ENCODE results near the gene MMP20. TPM values are rescaled to one million over a fixed set of nuclear protein-coding genes. Genes with fewer than 3 reads are reported as not detected.

The MMP20 gene
- total RNA-seq, 1 experiment from 2014 or later, result not detected

DNA sequence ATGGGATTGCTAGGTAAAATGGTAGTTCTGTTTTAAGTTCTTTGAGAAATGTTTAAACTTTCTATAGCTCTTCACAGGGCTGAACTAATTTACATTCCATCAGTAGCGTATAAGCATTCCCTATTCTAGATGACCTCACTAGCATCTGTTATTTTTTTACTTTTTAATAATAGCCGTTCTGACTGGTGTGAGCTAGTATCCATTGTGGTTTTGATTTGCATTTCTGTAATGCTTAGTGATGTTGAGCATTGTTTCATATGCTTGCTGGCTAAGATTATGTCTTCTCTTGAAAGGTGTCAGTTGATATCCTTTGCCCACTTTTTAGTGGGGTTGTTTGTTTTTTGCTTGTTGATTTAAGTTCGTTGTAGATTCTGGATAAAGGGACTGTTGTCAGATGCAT is 44.5 kb upstream of the MMP20 start (continued):
- TF ChIP-seq, protein P1, sequence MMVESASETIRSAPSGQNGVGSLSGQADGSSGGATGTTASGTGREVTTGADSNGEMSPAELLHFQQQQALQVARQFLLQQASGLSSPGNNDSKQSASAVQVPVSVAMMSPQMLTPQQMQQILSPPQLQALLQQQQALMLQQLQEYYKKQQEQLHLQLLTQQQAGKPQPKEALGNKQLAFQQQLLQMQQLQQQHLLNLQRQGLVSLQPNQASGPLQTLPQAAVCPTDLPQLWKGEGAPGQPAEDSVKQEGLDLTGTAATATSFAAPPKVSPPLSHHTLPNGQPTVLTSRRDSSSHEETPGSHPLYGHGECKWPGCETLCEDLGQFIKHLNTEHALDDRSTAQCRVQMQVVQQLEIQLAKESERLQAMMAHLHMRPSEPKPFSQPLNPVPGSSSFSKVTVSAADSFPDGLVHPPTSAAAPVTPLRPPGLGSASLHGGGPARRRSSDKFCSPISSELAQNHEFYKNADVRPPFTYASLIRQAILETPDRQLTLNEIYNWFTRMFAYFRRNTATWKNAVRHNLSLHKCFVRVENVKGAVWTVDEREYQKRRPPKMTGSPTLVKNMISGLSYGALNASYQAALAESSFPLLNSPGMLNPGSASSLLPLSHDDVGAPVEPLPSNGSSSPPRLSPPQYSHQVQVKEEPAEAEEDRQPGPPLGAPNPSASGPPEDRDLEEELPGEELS (CRISPR knock-in tag; IDR thresholded peaks at IDR 0.05), result no peak
- no peak for TF ChIP-seq HMGA2 (CRISPR knock-in tag; IDR thresholded peaks at IDR 0.05)
- TF ChIP-seq ZNF219 (CRISPR knock-in tag; IDR thresholded peaks at IDR 0.05; ENCODE audit: borderline replicate concordance), result no peak
- TF ChIP-seq TCF7 (CRISPR knock-in tag; IDR thresholded peaks at IDR 0.05; ENCODE audit: low read depth), result no peak

DNA sequence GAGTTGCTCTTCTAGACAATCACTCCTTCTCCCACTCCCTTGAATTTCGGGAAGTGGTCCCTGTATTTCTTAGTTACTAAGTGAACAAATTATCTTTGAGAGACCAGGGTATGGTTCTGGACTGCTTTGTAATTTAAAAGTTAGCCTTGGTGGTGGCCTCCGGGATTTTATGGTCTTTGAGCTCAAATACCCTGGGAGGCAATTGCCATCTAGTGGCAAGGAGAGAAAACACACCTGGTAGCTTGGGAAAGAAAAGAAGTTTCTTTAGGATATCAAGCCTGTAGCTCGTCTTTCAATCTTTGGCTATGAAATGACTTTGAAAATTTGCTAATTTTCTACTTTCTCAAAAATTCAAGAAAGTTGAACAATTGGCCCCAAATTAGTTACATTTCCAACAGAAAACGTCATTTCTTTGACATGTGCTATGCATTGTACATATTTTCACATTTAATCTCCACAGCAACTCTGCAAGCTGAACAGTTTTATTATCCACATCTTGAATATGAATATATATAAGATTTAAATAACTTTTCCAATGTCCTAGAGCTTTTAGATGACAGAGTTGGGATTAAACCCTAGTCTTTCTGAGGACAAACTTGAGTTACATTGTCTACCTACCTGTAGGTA is 41.3 kb upstream of the MMP20 start:
- H3K9me3 Mint-ChIP-seq, result no peaks in the 10 kb centered on the region
- no peak overlapping the region for H3K4me3 Mint-ChIP-seq
- H3K4me1 Mint-ChIP-seq, result peaks cover 14% of the 10 kb centered on the region
- no peaks in the 10 kb centered on the region for H3K27me3 Mint-ChIP-seq (ENCODE audit: low read depth)
- POLR2A ChIA-PET, result interaction anchor here (1.2 kb wide), 1 partner anchor 53 kb away, joined by 4 read pairs; no protein-coding TSS in a partner anchor
- CTCF ChIA-PET, result interaction anchor here (0.6 to 3.0 kb wide), 61 partner anchors 9 to 1238 kb away, joined by 3 to 78 read pairs (median 4); partner anchors contain the start of genes MMP10 and MMP20
- TF ChIP-seq, protein P2, sequence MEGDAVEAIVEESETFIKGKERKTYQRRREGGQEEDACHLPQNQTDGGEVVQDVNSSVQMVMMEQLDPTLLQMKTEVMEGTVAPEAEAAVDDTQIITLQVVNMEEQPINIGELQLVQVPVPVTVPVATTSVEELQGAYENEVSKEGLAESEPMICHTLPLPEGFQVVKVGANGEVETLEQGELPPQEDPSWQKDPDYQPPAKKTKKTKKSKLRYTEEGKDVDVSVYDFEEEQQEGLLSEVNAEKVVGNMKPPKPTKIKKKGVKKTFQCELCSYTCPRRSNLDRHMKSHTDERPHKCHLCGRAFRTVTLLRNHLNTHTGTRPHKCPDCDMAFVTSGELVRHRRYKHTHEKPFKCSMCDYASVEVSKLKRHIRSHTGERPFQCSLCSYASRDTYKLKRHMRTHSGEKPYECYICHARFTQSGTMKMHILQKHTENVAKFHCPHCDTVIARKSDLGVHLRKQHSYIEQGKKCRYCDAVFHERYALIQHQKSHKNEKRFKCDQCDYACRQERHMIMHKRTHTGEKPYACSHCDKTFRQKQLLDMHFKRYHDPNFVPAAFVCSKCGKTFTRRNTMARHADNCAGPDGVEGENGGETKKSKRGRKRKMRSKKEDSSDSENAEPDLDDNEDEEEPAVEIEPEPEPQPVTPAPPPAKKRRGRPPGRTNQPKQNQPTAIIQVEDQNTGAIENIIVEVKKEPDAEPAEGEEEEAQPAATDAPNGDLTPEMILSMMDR (IDR thresholded peaks at IDR 0.05), result peak; percentile 54
- no peak for TF ChIP-seq CREM (CRISPR knock-in tag; IDR thresholded peaks at IDR 0.05)
- no peak overlapping the region for H3K27ac Mint-ChIP-seq
- H3K36me3 Mint-ChIP-seq, result no peaks in the 10 kb centered on the region
- ATAC-seq (peak; percentile 74), DNase-seq (ENCODE audit: low spot score) (no peak)

DNA sequence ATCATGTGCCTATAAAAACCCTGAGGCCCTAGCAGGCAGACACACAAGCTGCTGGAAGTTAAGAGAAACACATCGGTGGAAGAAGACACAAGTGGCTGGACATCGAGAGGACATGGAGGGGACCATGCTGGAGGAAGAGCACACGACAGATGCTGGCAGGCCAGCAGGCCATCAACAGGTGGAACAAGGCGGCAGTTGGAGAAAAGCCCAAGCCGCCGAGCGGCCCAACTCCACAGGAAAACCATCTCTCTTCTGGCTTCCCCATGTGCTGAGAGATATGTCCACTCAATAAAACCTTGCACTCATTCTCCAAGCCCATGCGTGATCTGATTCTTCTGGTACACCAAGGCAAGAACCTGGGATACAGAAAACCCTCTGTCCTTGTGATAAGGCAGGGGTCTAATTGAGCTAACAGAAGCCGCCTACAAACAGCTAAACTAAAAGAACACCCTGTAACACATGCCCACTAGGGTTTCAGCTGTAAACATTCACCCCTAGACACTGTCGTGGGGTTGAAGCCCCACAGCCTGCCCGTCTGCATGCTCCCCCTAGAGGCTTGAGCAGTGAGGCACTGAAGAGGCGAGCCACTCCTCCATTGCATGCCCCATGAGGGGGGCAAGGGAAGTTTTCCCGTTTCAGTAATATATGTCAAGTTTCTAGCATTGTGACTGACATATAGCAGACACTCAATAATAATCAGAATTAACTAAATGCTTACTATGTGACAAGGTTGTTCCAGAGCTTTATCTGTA is 39.0 kb upstream of the MMP20 start:
- no peaks in the 10 kb centered on the region for H3K27me3 Mint-ChIP-seq (ENCODE audit: low read depth)
- H3K36me3 Mint-ChIP-seq, result no peaks in the 10 kb centered on the region
- ATAC-seq, result peak; percentile 91
- peak; percentile 47 for DNase-seq (ENCODE audit: low spot score)
- no peak overlapping the region for H3K27ac Mint-ChIP-seq
- TF ChIP-seq, protein P2 (IDR thresholded peaks at IDR 0.05), result peak; percentile 27; the same call in 1 of the 2 replicates
- TF ChIP-seq, protein P3, sequence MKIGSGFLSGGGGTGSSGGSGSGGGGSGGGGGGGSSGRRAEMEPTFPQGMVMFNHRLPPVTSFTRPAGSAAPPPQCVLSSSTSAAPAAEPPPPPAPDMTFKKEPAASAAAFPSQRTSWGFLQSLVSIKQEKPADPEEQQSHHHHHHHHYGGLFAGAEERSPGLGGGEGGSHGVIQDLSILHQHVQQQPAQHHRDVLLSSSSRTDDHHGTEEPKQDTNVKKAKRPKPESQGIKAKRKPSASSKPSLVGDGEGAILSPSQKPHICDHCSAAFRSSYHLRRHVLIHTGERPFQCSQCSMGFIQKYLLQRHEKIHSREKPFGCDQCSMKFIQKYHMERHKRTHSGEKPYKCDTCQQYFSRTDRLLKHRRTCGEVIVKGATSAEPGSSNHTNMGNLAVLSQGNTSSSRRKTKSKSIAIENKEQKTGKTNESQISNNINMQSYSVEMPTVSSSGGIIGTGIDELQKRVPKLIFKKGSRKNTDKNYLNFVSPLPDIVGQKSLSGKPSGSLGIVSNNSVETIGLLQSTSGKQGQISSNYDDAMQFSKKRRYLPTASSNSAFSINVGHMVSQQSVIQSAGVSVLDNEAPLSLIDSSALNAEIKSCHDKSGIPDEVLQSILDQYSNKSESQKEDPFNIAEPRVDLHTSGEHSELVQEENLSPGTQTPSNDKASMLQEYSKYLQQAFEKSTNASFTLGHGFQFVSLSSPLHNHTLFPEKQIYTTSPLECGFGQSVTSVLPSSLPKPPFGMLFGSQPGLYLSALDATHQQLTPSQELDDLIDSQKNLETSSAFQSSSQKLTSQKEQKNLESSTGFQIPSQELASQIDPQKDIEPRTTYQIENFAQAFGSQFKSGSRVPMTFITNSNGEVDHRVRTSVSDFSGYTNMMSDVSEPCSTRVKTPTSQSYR (CRISPR knock-in tag; IDR thresholded peaks at IDR 0.05), result 0 out of 2 replicates have a peak, but pooled peaks have one; percentile 25
- no peak for TF ChIP-seq SOX15 (CRISPR knock-in tag; IDR thresholded peaks at IDR 0.05)
- no peak for TF ChIP-seq CREB1 (CRISPR knock-in tag; IDR thresholded peaks at IDR 0.05)
- TF ChIP-seq, protein P4, sequence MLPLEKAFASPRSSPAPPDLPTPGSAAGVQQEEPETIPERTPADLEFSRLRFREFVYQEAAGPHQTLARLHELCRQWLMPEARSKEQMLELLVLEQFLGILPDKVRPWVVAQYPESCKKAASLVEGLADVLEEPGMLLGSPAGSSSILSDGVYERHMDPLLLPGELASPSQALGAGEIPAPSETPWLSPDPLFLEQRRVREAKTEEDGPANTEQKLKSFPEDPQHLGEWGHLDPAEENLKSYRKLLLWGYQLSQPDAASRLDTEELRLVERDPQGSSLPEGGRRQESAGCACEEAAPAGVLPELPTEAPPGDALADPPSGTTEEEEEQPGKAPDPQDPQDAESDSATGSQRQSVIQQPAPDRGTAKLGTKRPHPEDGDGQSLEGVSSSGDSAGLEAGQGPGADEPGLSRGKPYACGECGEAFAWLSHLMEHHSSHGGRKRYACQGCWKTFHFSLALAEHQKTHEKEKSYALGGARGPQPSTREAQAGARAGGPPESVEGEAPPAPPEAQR (CRISPR knock-in tag; IDR thresholded peaks at IDR 0.05), result no peak
- H3K4me1 Mint-ChIP-seq, result peaks cover 14% of the 10 kb centered on the region
- ChIA-PET CTCF (interaction anchor here (3.0 kb wide), 1 partner anchor 49 kb away, joined by 78 read pairs; no protein-coding TSS in a partner anchor), POLR2A (no interaction called here)
- H3K9me3 Mint-ChIP-seq, result no peaks in the 10 kb centered on the region
- no peak overlapping the region for H3K4me3 Mint-ChIP-seq
